HG03064 (cell line): ENCODE results near the gene BICDL2.

Experiments
- ATAC-seq: cut with Tn5 transposase; IDR thresholded peaks from one replicate; pipeline ENCODE4 v1.9.1; 2021; ENCODE audit warnings: low read depth; ENCODE audit not compliant: unreplicated experiment

The BICDL2 gene

DNA sequence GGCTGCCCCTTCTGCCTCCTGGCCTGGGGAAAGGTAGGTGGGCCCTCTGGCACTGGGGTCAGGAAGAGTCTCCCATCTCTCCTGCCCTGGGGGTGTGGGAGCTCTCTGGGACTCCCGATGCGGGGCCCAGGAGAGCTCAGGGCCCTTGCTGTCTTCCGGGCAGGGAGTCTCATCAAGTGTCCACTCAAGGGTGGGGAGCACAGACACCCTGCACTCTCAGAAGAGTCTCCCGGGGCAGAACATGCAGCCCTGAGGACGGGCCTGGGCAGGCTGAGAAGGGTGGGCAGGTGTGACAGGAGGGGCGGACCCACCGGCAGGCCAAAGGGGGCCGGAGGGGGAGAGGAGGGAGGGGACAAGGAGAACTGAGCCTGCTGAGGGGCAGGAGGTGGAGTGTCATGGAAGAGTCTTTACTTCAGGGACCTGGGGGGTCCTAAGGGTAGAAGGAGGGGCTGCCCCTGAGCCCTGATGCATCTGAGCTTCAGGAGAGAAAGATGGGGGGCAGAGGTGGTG is 48.1 kb downstream of the BICDL2 start:
- no peak for ATAC-seq

DNA sequence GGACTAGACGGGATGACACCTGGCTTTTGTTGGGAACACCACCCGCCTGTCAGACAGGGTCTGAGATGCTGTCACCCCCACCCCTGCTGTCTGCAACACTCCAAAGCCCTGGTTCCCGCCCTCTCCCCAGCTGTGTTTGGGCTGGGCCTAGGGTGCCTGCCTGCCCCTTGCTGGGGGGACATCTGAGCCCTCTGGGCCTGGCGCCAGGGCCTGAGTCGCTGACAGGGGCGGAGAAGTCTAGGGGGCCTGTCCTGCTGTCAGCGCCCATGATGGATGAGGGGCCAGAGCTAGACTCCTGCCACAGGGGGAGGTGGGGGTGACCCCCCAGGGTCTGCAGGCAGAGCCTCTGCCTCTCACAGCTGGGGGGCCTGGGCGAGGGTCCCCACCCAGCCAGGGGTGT is 48.9 kb downstream of the BICDL2 start:
- no peak for ATAC-seq

DNA sequence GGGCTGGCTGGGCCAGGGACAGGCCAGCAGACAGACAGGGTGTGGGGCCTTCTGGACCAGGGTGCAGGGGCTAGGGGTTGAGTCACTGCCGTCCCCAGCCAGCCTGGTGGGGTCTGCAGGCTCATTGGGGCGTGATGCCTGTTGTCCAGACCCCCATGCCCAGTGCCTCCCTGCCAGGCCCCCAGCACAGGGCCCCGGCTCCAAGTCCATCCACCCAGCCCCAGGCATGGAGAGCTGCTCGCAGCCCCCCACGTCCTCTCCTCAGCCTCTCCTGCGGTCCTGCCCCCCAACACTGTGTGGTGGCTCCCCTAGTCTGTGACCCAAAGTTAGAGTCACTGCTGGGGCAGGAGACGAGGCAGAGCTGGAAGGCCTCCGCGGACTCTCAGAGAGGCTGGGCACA is 49.5 kb downstream of the BICDL2 start:
- no peak for ATAC-seq

DNA sequence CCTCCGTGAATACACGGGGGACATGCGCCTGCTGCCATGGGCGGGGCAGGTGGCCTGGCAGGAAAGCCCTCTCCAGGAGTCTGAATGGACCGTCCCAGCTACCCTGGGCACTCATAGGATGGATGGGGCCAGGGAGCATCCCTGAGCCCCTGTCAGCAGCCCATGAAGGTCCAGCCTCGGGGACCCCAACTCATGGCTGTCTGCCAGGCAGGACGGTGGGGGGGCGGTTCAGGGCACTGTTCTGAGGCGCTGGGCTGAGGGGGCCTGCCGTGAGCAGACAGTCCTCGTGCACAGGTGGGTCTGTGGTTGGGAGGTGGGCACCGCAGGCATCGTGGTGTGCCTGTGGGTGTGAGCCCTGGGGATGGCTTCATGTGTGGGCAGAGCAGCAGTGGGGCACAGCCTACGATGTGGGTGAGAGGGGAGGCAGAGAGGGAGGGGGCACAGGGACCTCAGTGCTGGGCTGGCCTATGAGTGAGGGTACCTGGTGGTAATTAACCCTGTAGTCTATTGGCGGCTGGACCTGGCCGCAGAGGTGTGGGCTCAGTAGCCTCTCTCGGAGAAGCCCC is 50.0 kb downstream of the BICDL2 start:
- ATAC-seq, result no peak

DNA sequence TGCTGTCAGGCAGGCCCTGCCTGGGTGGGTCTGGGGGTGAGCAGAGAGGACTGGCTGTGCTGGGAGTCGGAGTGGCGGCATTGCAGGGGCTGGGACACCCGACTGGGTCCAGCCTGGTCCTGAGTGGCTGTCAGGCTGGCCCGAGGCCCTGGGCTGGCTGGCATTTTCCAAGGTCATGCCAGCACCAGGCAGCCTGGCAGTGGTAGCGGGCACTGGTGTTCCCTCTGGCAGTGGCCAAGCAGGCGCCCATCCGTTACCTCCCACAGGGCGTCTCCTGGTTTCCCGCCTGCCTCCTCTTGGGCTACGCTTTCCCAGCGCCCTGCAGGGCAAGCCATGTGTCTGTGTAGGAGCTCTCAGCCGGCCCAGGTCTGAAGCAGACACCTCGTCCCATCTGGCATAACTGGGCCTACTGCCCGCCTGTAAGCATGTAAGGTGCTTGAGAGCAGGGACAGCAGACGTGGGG is 50.8 kb downstream of the BICDL2 start:
- ATAC-seq, result no peak

DNA sequence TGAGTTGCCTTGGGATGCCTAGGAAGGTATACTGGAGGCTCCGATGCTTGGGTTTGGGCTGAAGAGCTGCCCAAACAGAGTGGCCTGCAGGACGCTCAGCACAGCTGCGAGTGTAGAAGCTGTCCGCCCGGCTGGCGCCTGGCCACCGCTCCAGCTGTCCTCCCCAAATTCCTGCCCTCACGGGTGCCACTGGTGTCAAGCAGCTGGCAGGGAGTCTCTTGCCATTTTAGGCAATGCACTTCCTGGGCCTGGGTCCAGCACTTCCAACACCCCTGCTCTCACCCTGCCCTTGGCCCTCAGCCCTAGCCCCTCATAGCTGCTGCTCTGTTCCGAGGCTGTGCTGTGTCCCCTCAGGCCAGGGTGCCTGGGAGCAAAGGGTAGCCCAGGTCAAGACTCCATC is 51.3 kb downstream of the BICDL2 start:
- ATAC-seq, result no peak

DNA sequence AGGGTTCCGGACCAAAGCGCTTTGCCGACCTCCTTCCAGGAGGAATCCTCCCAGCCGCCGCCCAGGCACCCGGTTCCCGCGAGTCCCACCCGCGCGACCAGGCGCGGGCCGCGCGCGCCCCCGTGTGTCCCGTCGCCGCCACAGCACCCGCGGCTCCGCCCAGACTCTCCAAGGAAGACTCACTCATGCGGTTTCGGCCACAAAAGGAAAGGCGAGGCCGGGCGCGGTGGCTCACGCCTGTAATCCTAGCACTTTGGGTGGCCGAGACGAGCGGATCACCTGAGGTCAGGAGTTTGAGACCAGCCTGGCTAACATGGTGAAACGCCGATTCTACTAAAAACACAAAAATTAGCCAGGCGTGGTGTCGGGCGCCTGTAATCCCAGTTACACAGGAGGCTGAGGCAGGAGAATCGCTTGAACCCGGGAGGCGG is 53.0 kb downstream of the BICDL2 start:
- no peak for ATAC-seq

DNA sequence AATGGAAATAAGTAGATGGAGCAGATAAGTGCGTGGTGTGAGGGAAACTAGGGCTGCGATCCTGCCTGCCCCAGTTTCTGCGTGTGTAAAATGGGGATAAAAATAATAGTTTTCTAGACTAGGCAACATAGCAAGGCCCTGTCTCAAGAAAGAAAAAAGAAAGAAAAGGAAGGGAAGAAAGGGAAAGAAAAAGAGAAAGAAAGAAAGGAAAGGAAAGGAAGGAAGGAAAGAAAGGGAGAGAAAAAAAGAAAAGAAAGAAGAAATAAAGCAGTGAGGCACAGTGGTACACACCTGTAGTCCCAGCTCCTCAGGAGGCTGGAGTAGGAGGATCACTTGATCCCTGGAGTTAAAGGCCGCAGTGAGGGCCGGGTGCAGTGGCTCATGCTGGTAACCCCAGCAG is 54.3 kb downstream of the BICDL2 start:
- no peak for ATAC-seq

DNA sequence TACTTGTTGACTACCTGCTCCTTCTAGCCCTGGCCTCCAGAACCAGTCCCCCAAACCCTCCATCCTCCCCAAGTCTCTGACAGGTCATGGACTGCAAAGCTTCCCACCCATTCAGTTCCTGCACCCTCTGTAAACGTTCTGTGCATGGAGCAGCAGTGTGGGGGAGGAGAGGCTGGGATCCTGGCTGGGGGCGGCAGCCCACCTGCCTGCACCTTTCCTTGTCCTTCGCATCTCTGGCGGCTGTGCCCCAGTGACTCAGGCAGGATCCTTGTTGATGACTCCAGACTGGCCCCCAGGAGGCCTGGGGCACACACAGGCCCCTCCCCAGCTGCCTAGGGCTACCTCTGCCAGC is 54.9 kb downstream of the BICDL2 start:
- no peak for ATAC-seq

DNA sequence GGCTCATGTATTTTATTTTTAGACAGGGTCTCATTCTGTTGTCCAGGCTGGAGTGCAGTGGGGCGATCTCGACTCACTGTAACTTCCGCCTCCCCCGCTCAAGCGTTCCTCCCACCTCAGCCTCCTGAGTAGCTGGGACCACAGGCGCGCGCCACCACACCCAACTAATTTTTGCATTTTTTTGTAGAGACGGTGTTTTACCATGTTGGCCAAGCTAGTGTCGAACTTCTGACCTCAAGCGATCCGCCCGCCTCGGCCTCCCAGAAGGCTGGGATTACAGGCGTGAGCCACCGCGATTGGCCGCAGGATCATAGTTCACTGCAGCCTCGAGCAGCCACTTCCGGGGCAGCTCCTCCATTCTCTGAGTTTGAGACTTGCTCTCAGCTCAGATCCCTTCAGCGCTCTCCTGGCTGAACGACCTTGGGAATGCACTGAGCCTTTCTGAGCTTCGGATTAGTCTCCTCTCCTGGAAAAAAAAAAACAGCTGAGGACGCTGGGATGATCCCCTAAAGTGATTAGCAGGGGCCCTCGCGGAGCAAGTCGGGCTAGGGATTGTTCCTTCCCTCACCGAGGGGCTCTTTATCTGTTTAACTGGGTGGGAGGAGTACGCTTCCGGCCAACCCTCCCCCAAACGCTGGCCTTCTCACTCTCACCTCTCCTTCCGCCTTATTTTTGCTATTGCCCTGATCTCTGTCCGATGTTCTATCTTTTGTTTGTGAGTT is 55.4 kb downstream of the BICDL2 start:
- ATAC-seq, result no peak

DNA sequence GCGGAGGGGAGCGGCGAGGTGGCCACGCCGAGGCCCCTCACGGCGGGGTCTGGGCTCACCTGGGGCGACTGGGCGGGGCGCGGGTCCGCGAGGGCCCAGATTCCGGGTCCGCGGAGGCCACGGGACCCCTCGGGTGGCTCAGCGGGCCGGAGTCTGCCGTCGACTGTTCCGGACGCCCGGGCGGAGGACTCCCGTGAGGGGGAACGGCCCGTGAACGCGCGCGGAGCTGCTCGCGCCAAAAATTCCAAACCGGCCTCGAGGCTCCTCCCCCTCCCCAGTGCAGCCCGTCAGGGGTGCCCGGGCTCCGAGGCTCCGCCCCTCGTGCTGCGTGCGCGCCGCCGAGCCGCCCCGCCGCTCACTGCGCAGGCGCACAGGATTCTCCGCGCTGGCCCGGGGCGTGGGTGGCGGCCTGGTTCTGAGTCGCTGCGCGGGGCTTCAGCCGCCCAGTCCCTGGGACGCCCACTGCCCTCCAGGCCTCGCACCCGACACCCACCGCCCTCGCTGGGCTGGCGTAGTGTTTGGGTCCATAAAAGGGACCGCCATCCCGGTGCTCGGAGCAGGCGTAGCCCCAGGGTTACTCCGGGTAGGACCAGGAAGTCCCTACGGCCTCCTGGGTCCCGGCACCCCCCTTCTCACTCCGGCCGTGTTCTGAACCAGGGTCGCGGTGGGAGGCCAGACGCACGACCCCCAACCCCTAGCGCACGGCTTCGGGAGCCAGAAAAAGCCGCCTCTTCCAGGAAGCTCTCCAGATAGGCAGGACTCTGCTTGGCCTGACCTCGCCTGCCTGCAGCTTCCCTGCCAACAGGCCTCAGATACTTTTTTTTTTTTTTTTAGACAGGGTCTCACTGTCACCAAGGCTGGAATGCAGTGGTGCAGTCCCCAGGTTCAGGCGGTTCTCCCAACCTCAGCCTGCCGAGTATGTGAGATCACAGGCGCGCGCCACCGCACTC is 56.2 kb downstream of the BICDL2 start, which contains the start of gene PKMYT1:
Gene PKMYT1, minus strand, starts transcription at position 220 of the 950 bp plus-strand sequence. CDS start 789 bp downstream, outside the sequence.
- peak; percentile 44 for ATAC-seq

DNA sequence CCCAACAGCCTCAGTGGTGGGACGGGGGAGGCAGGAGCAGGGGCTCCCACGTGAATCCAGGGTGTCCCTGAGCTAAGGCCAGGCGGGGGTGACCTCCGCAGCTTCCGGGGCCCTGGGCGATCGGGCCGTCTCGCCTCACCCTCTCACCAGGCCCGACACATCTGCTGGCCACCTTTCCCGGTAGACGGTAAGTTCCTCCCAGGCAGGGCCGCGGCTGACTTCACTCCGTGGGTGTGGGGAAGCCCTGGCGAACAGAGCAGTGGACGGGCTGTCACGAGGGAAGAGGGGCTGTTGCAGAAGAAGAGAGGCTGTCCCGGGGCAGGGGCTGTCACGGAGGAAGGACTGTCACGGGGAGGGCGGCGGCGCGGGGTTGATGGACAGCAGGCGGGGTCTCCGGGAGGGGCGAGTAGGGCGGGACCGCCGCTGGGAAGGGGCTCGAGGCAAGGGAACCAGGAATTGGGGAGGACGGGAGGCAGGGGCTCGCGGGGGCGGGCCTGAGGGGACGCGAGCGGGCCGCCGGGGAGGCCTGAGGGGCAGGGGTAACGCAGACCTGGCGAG is 57.0 kb downstream of the BICDL2 start:
- ATAC-seq, result no peak
